ENCODE data around the gene NR1D2. TPM values are rescaled to one million over a fixed set of nuclear protein-coding genes. Genes with fewer than 3 reads are reported as not detected.

The NR1D2 gene
- total RNA-seq, 3 donors from 2014 or later, result 26.2 to 43.8 (median 37.4) TPM

DNA sequence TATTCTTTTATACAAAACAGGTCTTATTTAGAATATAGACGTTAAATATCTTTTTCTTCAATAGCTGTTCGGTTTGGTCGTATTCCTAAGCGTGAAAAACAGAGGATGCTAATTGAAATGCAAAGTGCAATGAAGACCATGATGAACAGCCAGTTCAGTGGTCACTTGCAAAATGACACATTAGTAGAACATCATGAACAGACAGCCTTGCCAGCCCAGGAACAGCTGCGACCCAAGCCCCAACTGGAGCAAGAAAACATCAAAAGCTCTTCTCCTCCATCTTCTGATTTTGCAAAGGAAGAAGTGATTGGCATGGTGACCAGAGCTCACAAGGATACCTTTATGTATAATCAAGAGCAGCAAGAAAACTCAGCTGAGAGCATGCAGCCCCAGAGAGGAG is 16.8 kb downstream of the NR1D2 start:
- Histone ChIP-seq H3K36me3 (no peaks in the 10 kb centered on the region), H3K27me3 (no peaks in the 10 kb centered on the region), H3K9me3 (no peaks in the 10 kb centered on the region), H3K27ac (no peak overlapping the region), H3K4me3 (no peak overlapping the region), H3K4me1 (peaks cover 0 to 2% of the 10 kb centered on the region in 2 donors)
- intact Hi-C loops (cut with DNase I; ENCODE audit: low total_unique reads), result no loop called here
- no peak for DNase-seq (ENCODE audit: low spot score in 2 of 2)
- TF ChIP-seq, protein P1, sequence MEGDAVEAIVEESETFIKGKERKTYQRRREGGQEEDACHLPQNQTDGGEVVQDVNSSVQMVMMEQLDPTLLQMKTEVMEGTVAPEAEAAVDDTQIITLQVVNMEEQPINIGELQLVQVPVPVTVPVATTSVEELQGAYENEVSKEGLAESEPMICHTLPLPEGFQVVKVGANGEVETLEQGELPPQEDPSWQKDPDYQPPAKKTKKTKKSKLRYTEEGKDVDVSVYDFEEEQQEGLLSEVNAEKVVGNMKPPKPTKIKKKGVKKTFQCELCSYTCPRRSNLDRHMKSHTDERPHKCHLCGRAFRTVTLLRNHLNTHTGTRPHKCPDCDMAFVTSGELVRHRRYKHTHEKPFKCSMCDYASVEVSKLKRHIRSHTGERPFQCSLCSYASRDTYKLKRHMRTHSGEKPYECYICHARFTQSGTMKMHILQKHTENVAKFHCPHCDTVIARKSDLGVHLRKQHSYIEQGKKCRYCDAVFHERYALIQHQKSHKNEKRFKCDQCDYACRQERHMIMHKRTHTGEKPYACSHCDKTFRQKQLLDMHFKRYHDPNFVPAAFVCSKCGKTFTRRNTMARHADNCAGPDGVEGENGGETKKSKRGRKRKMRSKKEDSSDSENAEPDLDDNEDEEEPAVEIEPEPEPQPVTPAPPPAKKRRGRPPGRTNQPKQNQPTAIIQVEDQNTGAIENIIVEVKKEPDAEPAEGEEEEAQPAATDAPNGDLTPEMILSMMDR (IDR thresholded peaks at IDR 0.05), result no peak
- TF ChIP-seq POLR2AphosphoS5 (IDR thresholded peaks at IDR 0.05), result no peak
- TF ChIP-seq POLR2A (IDR thresholded peaks at IDR 0.05), result no peak

DNA sequence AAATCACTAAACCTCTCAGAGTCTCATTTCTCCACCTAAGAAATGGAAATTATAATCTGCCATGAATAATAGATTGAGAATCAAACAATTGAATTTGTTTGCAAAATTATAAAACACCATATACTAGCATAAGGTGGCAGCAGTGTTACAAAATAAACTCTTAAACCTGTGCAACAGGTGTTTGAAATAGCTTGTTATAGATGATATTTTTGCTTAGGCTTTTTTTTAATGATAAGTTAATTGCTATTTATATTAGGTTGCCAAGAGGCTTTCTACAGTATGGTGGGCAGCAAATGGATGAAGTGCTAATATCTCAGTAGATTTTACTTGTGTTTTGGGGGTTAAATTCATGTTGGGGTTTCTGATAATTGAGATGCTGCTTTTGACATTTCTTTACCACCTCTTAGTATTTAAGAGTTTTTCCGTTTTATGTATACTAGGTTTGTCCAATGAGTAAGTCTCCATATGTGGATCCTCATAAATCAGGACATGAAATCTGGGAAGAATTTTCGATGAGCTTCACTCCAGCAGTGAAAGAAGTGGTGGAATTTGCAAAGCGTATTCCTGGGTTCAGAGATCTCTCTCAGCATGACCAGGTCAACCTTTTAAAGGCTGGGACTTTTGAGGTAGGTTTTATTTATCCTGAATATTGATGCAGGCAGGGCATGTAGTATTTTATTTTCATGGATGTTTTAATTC is 19.6 kb downstream of the NR1D2 start:
- DNase-seq (ENCODE audit: low spot score in 2 of 2), result no peak
- Histone ChIP-seq H3K9me3 (no peaks in the 10 kb centered on the region), H3K27ac (no peak overlapping the region), H3K4me1 (no peaks in the 10 kb centered on the region), H3K27me3 (no peaks in the 10 kb centered on the region), H3K4me3 (no peak overlapping the region), H3K36me3 (no peaks in the 10 kb centered on the region)
- intact Hi-C loops (cut with DNase I; ENCODE audit: low total_unique reads), result no loop called here
- TF ChIP-seq, protein P1 (IDR thresholded peaks at IDR 0.05), result no peak
- TF ChIP-seq POLR2A (IDR thresholded peaks at IDR 0.05) (no peak), POLR2AphosphoS5 (IDR thresholded peaks at IDR 0.05) (no peak)

DNA sequence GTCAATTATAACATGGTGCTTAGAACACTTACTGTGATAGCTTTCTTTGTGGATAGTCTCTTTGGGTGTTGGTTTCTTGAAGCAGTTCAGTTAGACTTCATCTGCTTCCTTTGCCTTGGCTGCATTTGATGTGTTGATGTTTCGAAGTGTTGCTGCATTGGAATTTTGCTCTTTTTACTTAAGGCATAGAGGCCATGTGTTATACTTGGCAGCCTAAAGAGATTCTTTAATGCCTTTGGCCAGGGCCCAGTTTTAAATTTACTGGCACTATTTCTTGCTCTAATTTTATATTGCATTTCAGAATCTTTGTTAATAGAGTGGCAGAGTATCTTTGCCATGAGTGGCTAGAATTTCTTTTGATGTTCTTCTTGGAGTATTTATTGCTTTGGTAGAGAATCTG is 21.2 kb downstream of the NR1D2 start:
- intact Hi-C loops (cut with DNase I; ENCODE audit: low total_unique reads), result no loop called here
- H3K27ac ChIP-seq, result no peak overlapping the region

DNA sequence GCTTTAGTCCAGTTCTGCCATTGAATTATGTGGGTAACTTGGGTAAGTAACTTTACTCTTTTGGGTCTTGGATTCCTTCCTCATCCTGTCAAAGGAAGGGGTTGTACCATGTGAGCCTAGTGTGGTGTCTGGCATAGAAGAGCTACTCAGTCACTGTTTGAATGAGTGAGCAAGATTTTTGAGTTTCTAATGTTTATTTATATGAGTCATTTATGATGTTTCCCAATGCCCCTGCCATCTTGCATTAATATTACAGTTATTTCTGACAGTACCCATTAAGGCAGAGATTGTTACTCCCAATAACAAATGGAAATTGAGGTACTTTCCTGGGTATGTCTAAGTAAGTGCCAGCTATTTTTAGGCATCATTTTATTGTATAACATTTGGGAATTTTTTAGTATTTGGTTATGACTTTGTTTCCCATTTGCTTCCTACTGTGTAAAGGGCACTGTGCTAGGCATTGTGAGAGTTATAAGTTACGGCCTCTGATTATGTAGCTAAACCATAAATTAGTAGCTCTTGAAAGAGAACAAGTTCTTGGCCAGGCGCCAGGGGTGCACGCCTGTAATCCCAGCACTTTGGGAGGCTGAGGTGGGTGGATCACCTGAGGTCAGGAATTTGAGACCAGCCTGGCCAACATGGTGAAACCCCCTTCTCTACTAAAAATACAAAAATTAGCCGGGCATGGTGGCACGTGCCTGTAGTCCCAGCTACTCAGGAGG is 23.5 kb downstream of the NR1D2 start:
- Histone ChIP-seq H3K27ac (no peak overlapping the region), H3K36me3 (no peaks in the 10 kb centered on the region), H3K9me3 (no peaks in the 10 kb centered on the region), H3K4me3 (no peak overlapping the region), H3K4me1 (no peaks in the 10 kb centered on the region), H3K27me3 (no peaks in the 10 kb centered on the region)
- TF ChIP-seq POLR2AphosphoS5 (IDR thresholded peaks at IDR 0.05) (no peak), POLR2A (IDR thresholded peaks at IDR 0.05) (no peak)
- TF ChIP-seq, protein P1 (IDR thresholded peaks at IDR 0.05), result no peak
- intact Hi-C loops (cut with DNase I; ENCODE audit: low total_unique reads), result no loop called here
- DNase-seq (ENCODE audit: low spot score in 2 of 2), result no peak

More for the DNA sequence above, 21.2 kb downstream of the NR1D2 start:
- Histone ChIP-seq H3K4me3 (no peak overlapping the region), H3K27me3 (no peaks in the 10 kb centered on the region), H3K4me1 (no peaks in the 10 kb centered on the region), H3K9me3 (no peaks in the 10 kb centered on the region), H3K36me3 (no peaks in the 10 kb centered on the region)
- no peak for TF ChIP-seq POLR2AphosphoS5 (IDR thresholded peaks at IDR 0.05)
- TF ChIP-seq, protein P1 (IDR thresholded peaks at IDR 0.05), result no peak
- no peak for TF ChIP-seq POLR2A (IDR thresholded peaks at IDR 0.05)
- no peak for DNase-seq (ENCODE audit: low spot score in 2 of 2)

DNA sequence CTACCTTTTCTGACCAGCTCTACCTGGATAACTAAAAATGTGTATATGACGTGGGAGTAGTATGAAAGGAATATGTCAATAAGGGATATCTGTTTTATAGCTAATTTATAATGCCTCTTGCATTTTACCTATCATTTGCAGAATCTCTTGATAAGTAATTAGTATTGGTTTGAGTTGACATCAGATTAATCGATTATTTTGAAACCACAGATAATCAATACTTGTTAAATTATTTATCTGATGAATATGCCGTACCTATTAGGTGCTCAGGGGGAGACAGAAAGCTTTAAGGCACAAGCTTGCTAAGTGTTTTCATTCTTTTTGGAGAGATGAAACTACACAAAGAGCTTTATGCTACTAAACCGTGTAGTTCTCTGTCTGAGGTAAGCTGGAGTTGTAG is 24.3 kb downstream of the NR1D2 start:
- H3K27ac ChIP-seq, result no peak overlapping the region
- no peak for DNase-seq (ENCODE audit: low spot score in 2 of 2)
- H3K4me3 ChIP-seq, result no peak overlapping the region
- TF ChIP-seq POLR2A (IDR thresholded peaks at IDR 0.05) (no peak), POLR2AphosphoS5 (IDR thresholded peaks at IDR 0.05) (no peak)
- TF ChIP-seq, protein P1 (IDR thresholded peaks at IDR 0.05), result no peak
- no peaks in the 10 kb centered on the region for H3K36me3 ChIP-seq
- intact Hi-C loops (cut with DNase I; ENCODE audit: low total_unique reads), result no loop called here
- H3K27me3 ChIP-seq, result no peaks in the 10 kb centered on the region
- H3K4me1 ChIP-seq, result no peaks in the 10 kb centered on the region
- H3K9me3 ChIP-seq, result no peaks in the 10 kb centered on the region

Data from breast epithelium (tissue), 4 donors.